ENCODE measurements around the gene FLNA. TPM values are rescaled to one million over a fixed set of nuclear protein-coding genes. Genes with fewer than 3 reads are reported as not detected.

FLNA gene
- total RNA-seq, 1 donor from 2014 or later, result 806 TPM

GRCh38 chrX:154404625-154405192, 30.3 kb upstream of the FLNA start:
- Mint-ChIP-seq H3K27ac (no peak overlapping the region), H3K4me3 (no peak overlapping the region), H3K36me3 (peaks cover 2% of the 10 kb centered on the region), H3K27me3 (no peaks in the 10 kb centered on the region), H3K9me3 (no peaks in the 10 kb centered on the region), H3K4me1 (ENCODE audit: unreplicated experiment) (peaks cover 6% of the 10 kb centered on the region)
- no peak for TF ChIP-seq CTCF (conservative IDR thresholded peaks at IDR 0.05)
- no peak for DNase-seq (ENCODE audit: extremely low spot score, unreplicated experiment)

- TF ChIP-seq CTCF (conservative IDR thresholded peaks at IDR 0.05), result no peak
- Mint-ChIP-seq H3K9me3 (no peaks in the 10 kb centered on the region), H3K4me1 (ENCODE audit: unreplicated experiment) (peaks cover 12% of the 10 kb centered on the region), H3K4me3 (no peak overlapping the region), H3K27ac (peak overlapping the region; percentile 13), H3K36me3 (peaks cover 11% of the 10 kb centered on the region), H3K27me3 (no peaks in the 10 kb centered on the region)
- no peak for DNase-seq (ENCODE audit: extremely low spot score, unreplicated experiment)
Observed at GRCh38 chrX:154403858-154404257, 29.4 kb upstream of the FLNA start.

GRCh38 chrX:154403192-154403591, 28.8 kb upstream of the FLNA start:
- no peak for TF ChIP-seq CTCF (conservative IDR thresholded peaks at IDR 0.05)
- no peaks in the 10 kb centered on the region for H3K9me3 Mint-ChIP-seq
- peaks cover 15% of the 10 kb centered on the region for H3K4me1 Mint-ChIP-seq (ENCODE audit: unreplicated experiment)
- H3K27ac Mint-ChIP-seq, result peak overlapping the region; percentile 13
- no peak for DNase-seq (ENCODE audit: extremely low spot score, unreplicated experiment)
- peaks cover 17% of the 10 kb centered on the region for H3K36me3 Mint-ChIP-seq
- H3K27me3 Mint-ChIP-seq, result peaks cover 2% of the 10 kb centered on the region
- no peak overlapping the region for H3K4me3 Mint-ChIP-seq

GRCh38 chrX:154402622-154403127, 28.2 kb upstream of the FLNA start:
- Mint-ChIP-seq H3K9me3 (no peaks in the 10 kb centered on the region), H3K36me3 (peaks cover 20% of the 10 kb centered on the region), H3K4me1 (ENCODE audit: unreplicated experiment) (peaks cover 15% of the 10 kb centered on the region), H3K4me3 (no peak overlapping the region), H3K27me3 (peaks cover 5% of the 10 kb centered on the region), H3K27ac (peak overlapping the region; percentile 72)
- no peak for TF ChIP-seq CTCF (conservative IDR thresholded peaks at IDR 0.05)
- DNase-seq (ENCODE audit: extremely low spot score, unreplicated experiment), result no peak

GRCh38 chrX:154401918-154402621, 27.6 kb upstream of the FLNA start:
- peak overlapping the region; percentile 72 for H3K27ac Mint-ChIP-seq
- peaks cover 15% of the 10 kb centered on the region for H3K4me1 Mint-ChIP-seq (ENCODE audit: unreplicated experiment)

More at GRCh38 chrX:154401918-154402621, 27.6 kb upstream of the FLNA start:
- no peaks in the 10 kb centered on the region for H3K9me3 Mint-ChIP-seq
- H3K36me3 Mint-ChIP-seq, result peaks cover 20% of the 10 kb centered on the region
- peak overlapping the region; percentile 20 for H3K4me3 Mint-ChIP-seq
- peaks cover 5% of the 10 kb centered on the region for H3K27me3 Mint-ChIP-seq
- TF ChIP-seq CTCF (conservative IDR thresholded peaks at IDR 0.05), result no peak
- DNase-seq (ENCODE audit: extremely low spot score, unreplicated experiment), result no peak

All from type B pancreatic cell (in vitro differentiated cells).